Hepatic stellate cell (primary cell): Measurements from ENCODE around the gene MICAL3.
A peak's percentile ranks its signal among the peaks of the same experiment; 100 is the strongest.
"Not testable (repeated sequence)": the region's sequence is repeated elsewhere in the genome, so short reads cannot be mapped to it uniquely, and the experiment has no call there.

Source experiments
- DNase-seq: peaks from one replicate; pipeline ENCODE4 v3.0.0; 2011; ENCODE audit warnings: low spot score

The MICAL3 gene

DNA sequence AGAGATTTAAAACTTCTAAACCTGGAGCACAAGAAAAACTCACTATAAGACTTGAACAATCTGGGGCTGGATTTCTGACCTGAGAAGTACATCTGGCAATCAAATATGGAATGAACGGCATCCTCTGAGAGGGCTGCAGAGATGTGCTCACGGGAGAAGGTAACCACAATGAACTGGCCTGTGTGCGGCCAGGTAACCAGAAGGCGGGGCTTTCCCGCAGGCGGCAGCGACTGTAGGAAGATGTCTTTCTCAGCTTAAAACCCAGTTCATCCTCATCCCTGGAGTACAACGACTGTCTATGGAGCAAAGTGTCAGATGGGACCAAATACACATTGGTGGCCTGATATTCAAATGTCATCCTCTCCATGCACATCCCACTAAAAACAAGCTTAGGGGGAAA, 24.5 kb downstream of the MICAL3 start:
- DNase-seq, result no peak

DNA sequence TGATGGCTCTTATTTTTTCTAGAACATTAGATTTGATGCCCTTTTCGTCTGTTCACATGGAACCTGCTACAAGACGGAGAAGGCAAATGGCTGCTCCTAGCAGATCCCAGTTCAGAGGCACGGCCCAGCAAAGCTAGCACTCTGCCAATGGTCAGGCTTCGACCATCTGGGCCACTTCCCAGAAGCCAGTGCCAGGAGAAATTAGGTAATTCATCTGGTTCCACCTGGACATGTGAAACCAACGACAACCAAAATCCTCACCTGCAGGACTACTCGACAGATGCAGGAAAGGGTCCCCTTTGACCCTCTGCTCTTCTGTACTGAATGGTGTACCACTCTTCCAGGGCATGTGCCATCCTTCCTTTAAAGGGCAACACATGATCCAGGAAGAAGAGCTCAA, 25.4 kb downstream of the MICAL3 start:
- DNase-seq, result no peak

DNA sequence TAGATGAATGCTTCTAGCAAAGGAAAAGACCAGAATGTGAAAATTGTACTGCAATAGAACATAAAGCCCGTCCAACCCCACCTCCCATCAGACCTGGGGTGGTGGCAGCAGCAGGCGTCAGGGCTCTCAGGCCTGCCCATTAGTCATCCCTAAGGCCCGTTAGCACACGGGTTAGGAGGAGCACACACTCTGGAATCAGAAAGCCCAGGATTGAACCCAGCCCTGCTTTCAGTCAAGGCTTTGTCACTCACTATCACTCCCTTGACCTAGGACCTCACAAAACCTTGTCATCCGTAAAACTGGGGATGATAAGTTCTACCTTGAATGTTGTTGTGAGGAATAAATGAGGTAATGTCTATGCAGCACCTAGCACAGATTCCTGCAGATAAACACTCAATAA, 26.9 kb downstream of the MICAL3 start:
- DNase-seq, result no peak

DNA sequence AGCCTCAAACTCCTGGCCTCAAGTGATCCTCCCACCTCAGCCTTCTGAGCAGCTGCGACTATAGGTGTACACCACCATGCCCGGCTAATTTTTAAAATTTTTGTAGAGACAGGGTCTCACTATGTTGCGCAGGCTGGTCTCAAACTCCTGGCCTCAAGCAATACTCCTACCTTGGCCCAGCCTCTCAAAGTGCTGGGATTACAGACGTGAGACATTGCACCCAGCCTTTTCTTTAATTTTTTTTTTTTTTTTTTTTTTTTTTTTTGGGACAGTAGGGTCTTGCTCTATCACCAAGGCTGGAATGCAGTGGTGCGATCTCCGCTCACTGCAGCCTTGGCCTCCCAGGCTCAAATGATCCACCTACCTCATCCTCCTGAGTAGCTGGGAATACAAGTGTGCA, 29.1 kb downstream of the MICAL3 start:
- DNase-seq, result not testable (repeated sequence)

DNA sequence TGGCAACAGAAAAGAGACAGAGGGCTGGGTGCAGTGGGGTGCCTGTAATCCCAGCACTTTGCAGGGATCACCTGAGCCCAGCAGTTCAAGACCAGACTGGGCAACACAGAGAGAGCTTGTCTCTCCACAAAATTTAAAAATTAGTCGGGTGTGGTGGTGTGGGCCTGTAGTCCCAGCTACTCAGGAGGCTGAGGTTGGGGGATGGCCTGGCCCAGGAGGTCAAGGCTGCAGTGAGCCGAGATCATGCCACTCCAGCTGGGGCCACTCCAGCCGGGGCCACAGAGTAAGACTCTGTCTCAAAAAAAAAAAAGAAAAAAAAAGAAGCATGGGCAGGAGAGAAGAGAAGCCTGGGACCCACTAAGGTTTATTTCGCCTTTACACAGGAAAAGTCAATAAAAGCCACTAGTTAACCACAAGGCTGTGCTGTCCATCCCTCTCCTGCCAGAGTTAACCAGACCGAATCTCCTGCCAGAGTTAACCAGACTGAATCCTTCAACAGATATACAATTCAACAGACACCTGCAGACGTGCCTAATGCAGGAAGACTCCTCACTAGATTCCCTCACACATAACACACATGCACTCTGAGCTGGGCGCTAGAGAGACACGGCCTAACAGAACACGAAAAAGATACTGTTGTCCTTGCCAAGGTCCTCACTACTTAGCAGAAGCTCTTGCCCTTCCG, 29.8 kb downstream of the MICAL3 start:
- no peak for DNase-seq

DNA sequence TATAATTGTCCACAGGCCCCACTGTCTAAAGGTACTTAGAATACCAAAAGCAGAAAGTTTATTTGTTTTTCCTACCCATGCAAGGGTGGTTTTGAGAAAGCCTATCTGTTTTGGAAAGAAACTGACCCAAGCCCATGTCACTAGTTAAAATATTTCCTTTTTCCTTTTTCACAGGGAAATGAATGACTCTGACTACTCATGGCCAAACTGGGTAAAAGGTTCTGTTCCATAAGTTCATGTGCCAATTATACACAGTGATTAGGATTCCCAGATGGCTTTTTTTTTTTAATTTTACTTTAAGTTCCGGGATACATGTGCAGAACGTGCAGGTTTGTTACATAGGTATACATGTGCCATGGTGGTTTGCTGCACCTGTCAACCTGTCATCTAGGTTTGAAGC, 31.4 kb downstream of the MICAL3 start:
- DNase-seq, result not testable (repeated sequence)

DNA sequence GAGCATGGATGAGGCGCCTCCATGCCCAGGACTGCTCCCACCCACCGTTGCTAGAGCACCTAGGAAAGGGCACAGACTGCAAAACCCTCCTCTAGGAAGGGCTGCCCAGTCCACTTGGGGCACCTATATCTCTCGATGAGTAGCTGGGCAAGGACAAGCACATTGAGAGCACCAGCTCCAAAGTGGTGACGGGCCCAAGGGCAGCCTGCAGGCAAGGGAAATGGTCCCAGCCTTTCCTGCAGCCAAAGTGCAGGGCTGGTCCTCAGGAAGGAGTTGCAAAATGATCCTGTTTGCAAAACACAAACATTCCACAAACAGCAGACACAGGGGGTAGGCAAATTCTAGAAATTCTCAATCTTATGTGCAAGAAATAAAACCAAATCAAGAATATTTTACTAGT, 32.4 kb downstream of the MICAL3 start:
- not testable (repeated sequence) for DNase-seq

DNA sequence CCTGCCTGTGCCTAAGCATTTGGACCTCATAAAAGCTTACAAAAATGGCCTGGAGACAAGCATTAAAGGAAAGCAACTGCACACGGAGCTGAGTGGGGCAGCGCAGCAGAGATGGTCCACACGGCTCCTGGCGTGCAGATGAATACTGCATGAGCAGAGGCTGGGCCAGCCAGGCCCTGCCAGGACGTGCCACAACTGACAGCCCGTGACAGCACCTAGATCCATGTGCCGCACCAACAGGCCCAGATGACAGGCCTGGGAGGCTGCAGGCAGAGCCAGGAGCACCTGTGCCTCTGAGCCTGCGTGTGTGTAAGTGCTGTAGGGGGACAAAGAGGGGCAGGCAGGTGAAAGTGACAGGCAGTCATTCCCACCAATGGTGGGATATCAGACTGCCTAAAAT, 33.4 kb downstream of the MICAL3 start:
- no peak for DNase-seq

DNA sequence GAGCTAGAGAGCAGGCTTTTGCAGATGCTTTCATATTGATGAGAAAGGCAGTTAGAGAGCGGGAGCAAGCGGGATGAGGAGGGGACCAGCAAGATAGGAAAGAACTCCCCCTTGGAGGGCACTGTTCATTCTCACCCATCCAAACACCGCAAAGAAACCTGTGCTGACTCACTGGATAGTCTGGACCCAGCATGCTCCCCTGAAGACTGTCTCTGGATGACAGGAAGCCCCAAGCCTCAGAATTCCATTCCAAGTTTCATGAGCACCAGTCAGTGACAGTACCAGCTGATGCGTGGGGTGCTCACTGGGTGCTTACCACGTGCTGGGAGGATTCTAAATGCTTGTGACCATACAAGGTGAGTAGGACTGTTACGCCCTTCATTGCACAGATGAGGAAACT, 34.2 kb downstream of the MICAL3 start:
- DNase-seq, result no peak

DNA sequence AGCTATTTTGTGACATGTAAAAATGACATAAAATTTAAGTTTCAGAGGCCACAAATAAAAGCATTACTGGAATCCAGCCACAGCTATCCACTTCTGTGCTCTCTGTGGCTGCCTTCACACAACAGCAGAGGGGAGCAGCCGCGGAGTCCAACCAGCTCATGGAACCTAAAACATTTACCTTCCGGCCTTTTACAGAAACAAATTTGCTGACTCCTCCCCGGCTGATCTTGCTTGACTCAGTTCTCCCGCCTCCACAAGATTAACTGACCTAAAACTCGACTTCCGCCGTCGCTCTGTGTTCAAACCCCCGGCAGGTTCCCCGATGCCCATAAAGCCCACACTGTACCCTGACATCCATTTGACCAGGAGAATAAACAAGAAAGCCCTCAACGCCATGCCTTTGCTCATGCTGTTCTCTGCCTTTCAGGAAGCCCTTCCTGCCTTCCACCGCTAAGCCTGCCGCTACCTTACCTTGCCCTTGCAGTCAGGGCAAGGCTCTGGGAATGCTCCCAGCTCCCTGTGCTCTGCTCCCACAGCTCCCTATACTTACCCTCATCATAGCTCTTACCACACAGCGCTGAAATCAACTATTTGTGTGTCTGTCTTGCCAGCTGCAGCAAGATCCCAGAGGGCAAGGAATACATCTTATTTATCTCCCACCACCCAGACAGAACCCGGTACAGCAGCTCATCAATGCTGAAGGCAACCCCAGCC, 35.4 kb downstream of the MICAL3 start:
- DNase-seq, result no peak

DNA sequence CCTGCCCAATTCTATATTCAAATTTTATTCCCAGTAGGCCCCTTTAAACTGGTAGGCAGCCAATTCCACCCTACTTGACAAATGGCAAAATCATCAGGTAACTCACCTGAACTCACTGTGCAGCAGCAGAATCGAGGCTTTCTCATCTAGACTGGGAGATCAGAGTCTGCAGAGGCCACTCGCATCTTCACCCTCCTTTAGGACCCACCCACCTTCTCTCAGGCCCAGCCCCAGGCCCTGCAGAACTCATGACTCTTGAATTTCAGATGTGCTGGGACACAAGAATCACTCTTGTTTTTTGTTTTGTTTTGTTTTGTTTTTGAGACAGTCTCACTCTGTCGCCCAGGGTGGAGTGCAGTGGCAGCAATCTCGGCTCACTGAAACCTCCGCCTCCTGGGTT, 38.8 kb downstream of the MICAL3 start:
- no peak for DNase-seq

DNA sequence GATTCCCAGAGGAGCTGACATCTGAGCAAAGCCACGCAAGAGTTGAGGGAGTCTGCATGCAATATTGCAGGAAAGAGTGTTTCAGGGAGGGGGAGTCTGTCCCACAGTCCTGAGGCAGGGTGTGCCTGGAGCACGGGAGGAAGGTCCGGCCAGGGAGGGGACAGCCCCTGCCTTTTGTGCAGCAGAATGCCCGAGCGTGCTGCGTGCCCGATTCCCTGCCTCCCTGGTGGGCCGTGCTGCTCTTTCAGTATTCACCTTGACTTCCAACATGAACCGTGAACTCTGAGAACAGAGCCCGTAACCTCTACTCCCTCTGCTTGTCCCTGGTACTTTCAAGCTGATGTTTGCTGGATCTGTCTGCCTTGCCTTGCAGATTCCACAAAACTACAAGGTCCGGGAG, 39.3 kb downstream of the MICAL3 start:
- DNase-seq, result not testable (repeated sequence)

DNA sequence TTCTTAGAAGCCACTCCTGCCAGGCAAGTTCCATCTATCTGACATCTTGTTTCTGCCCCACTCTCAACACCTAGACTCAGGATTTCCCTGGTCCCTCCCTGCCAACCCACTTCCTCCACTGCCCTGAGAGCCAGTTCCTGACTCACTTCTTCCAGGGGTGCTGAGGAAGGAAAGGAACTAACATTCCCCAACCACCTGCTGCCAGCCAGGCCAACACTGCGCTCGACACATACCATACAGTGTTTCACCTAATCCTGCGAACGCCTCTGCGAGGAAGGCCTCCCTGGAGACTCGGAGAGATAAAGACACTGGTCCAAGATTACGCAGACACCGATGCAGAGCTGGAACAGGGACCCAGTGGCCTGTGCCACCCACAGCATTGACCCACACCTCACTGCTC, 40.2 kb downstream of the MICAL3 start:
- DNase-seq, result no peak

DNA sequence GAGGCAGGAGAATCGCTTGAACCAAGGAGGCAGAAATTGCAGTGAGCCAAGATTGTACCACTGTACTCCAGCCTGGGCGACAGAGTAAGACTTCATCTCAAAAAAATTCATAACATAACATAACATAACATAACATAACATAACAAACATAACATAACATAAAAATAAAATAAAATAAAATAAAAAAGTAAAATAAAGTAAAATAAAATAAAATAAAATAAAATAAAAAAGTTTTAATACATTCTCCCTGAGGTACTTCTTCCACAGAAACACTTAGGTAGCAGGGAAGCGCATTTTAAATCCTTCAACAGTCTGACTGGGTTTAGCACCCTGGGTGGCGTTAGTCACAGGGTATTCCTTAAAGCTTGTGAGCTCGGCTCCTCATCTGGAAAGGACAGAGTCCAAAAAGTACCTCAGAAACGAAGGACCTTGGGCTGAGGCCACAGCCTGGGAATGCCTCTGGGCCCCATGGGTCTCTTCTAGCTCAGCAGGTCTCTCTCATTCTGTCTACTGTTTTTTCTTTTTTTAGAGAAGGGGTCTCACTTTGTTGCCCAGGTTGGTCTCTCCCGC, 41.7 kb downstream of the MICAL3 start:
- DNase-seq, result no peak

DNA sequence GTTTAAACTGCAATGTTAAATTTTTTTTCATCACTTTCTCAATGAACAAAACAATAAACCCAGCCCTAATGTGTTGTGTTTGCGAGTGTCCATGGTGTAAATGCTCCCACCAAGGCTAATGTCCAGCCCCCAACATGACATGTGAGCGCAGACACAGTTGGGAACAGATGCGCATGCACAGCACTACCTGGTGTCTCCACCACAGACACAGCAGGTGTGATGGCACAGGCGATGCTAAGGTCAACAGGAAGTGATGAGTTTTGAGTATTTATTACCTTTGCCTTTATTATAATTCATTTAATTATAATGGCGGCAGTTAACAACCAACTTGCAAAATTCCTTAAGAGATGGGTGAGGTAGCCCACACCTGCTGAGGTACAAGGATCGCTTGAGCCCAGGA, 42.9 kb downstream of the MICAL3 start:
- no peak for DNase-seq

DNA sequence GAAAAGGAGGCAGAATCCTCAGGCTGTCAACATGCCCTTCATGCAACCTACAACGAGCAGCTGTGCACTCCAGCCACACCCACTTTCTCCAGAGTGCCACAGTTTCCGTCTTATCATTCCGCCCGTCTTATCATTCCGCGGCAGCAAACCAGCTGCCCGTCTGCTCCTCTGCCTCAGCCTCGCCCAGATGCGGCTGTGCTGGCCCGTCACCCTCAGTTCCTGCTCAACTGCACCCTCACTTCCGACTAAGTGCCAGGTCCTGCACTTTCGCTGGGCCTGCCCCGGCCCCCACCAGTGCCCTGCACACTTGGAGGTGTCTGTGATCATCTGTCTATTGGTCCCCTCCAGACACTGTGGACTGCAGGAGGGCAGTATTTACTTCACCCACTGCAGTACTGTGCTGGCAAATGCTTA, 43.7 kb downstream of the MICAL3 start:
- DNase-seq, result peak; percentile 45

DNA sequence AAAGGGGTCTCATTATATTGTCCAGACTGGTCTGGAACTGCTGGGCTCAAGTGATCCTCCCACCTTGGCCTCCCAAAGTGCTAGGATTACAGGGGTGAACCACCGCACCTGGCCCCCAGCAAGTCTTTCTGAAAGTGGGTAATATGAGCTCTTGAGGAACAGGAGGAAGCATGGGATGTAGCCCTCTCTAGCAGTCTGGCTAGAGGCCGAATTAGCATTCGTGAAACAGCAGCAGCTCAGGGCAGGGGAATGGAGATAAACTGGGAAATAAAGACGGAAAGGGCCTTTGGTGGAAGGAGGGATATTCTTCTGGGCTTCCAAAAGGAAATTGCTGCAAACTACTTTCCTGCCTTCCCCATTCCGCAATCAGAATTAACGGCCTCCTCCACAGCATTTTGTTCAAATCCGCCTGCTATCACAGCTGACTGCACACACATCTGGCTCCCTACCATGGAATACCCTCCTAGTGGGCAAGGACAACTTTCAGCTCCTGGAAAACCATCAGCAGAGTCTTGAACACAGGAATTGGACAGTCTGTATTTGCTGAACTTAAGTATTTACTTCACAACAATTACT, 44.3 kb downstream of the MICAL3 start:
- no peak for DNase-seq

DNA sequence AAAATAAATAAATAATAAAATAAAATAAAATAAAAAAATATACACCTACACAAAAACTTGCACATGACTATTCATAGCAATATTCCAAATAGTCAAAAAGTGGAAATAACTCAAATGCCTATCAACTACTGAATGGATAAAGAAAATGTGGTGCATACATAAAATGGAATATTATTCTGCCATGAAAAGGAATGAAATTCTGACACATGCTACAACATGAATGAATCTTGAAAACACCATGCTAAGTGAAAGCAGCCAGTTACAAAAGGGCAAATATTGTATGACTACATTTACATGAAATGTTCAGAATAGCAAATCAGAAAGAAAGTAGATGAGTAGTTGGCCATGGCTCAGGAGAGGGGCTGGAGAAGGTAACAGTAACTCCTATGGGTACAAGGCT, 46.3 kb downstream of the MICAL3 start:
- DNase-seq, result no peak

DNA sequence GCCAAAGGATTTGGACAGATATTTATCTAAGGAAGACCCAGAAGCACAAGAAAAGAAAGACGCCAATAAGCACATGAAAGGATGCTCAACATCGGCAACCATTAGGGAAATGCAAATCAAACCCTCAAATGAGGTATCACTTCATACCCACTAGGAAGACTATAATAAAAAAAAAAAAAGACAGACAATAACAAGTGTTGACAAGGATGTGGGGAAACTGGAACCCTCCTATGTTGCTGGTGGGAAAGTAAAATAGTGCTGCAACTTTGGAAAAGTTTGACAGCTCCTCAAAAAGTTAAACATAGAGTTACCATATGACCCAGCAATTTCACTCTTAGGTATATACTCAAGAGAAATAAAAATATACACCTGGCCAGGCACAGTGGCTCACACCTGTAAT, 47.0 kb downstream of the MICAL3 start:
- DNase-seq, result no peak

DNA sequence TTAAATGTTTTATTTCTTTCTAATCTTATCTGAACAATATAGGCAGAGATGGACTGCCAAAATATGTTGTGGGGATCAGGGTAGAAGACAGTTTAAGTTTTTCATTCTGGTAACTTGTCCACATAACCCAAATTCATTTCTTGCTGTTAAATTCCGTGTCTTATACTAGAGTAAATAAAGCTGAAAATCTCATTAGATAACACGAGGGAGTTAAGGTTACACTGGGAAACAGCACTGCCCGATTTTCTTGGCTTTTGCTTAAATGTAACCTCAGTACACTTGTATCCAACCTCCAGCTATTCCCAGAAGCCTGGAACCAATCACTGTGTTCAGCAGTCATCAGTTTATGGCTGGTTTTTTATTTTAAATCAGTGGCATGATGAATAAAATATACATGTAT, 48.2 kb downstream of the MICAL3 start:
- DNase-seq, result no peak

DNA sequence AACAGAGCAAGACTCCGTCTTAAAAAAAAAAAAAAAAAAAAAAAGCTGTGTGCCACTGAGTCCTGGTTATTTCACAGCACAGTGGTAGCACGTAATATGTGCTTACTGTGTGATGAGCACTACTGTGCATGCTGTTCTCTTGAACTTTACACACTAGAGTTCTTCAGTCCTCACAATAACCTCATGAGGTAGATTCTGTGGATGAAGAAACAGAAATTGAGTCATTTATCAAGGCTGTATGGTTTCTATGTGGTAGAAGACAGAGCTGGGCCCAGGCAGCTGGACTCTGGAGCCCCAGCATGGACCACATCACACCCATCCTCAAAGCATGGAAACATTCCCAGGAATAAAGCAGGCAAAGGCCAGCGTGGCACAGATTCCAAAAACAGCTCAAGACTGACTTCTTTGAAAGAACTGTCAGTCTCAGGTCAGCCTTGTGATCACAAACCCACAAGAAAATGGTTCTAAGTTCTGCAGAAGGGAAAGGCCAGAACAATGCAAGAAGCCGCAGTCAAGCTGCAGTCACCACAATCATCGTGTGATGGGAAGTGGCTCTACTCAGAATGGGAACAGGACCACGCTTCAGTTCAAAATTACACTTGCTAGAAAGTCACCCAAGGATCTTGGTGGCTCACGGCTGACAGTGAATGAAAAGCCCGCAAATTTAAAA, 49.5 kb downstream of the MICAL3 start:
- DNase-seq, result no peak

DNA sequence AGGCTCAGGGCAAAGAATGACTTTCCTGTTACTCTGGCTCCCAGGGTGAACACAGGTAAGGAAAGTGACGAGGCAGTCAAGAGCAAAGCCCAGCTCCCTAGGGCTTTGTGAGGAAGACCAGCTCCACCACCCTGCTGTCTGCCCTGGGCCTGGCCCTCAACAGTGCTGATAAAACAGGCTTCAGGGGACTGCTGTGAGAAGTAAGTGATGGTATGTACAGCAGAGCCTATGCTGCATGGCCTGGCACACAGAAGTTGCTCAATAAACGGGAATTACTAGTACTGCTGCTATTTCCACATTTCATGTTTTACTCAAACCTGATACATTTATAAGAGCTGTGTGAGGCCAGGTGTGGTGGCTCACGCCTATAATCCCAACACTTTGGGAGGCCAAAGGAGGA, 50.3 kb downstream of the MICAL3 start:
- DNase-seq, result no peak

DNA sequence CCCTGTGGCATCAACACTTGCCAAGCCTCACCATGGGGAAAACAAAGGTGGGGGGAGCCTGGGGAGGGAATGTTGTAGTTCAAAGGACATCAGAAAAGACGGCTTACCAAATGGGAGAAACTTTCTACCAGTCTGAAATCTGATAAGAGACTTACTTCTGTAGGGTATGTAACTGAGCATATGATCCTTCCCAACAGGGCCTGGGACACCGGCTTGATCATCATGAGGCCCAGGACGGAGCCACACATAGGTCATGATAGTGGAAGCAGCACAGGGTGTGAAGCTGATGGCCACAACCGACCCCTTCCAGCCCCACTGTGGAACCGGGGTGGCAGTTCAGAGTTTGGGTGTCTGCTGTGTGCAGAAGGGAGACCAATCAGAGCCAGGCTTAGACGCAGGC, 51.1 kb downstream of the MICAL3 start:
- no peak for DNase-seq
